Osteocyte (in vitro differentiated cells): Measurements from ENCODE around the gene FAM210B. TPM values are rescaled to one million over a fixed set of nuclear protein-coding genes. Genes with fewer than 3 reads are reported as not detected.

Source experiments
- DNase-seq: peaks from one replicate; pipeline ENCODE4 v3.0.0; 2021; ENCODE audit warnings: mixed read lengths; ENCODE audit not compliant: unreplicated experiment; ENCODE audit errors: extremely low spot score
- H3K27ac Mint-ChIP-seq: one replicate; pipeline ENCODE4 v1.8.0; 2021; ENCODE audit warnings: mild to moderate bottlenecking, mixed read lengths; ENCODE audit not compliant: unreplicated experiment
- H3K27me3 Mint-ChIP-seq: one replicate; pipeline ENCODE4 v1.8.0; 2021; ENCODE audit warnings: mixed read lengths; ENCODE audit not compliant: unreplicated experiment
- H3K36me3 Mint-ChIP-seq: one replicate; pipeline ENCODE4 v1.8.0; 2021; ENCODE audit warnings: mixed read lengths; ENCODE audit not compliant: unreplicated experiment
- H3K4me1 Mint-ChIP-seq: one replicate; pipeline ENCODE4 v1.8.0; 2021; ENCODE audit warnings: mixed read lengths; ENCODE audit not compliant: unreplicated experiment
- H3K4me3 Mint-ChIP-seq: one replicate; pipeline ENCODE4 v1.8.0; 2021; ENCODE audit warnings: mild to moderate bottlenecking, moderate library complexity, mixed read lengths; ENCODE audit not compliant: unreplicated experiment
- H3K9me3 Mint-ChIP-seq: one replicate; pipeline ENCODE4 v1.8.0; 2021; ENCODE audit warnings: mixed read lengths; ENCODE audit not compliant: unreplicated experiment
- total RNA-seq: library from RNA; stranded (reverse); gene quantifications from 2 replicates; pipeline ENCODE4 v1.2.1, GENCODE V29; 2021
- TF ChIP-seq, protein P1 (sequence below): fragments of 200-600 bp; sonication (generic); IDR thresholded peaks from 2 replicates; pipeline ENCODE4 v1.5.0; 2021; ENCODE audit warnings: antibody characterized with exemption, mild to moderate bottlenecking, moderate library complexity

The FAM210B gene
- total RNA-seq, 1 donor from 2014 or later: 46.9 TPM

DNA sequence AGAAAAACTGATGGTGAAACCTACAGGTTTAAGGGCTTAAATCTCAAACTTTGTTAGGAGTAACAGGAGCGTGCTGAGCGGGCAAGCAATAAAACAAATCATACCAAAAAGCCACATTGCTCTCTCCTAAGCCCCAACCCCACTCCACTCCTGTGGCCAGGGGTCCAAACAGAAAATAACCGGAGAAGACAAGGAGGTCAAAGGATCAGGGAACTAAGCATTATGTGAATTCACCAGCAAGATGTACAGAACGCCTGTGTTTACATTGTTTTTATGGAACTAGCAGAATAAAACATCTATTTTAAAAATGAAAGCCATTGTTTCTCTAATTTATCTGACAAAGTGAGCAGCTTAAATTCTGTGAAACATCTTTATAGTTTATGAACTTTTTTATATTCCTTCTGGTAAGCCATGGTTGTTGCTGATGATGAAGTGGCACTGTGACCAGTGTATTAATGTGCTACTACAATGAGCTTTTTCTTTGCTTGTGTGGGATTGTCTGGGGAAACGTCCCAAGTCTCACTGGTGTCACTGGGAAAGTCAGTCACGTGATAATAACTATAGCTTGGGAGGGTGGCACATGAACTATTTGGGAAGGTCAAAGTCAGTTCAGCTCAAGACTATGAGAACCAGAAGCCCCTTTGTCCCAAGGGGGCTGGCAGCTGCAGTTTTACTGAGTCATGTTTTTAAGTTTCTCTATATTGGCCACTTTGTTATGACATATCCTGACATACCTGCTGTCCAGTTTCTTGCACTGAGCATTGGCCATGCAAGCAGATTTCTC lies 9.8 kb downstream of the FAM210B start:
- Mint-ChIP-seq H3K9me3 (no peaks in the 10 kb centered on the region), H3K4me3 (no peak overlapping the region), H3K27ac (peak overlapping the region; percentile 17), H3K4me1 (peaks cover 4% of the 10 kb centered on the region), H3K27me3 (no peaks in the 10 kb centered on the region), H3K36me3 (peaks cover 36% of the 10 kb centered on the region)
- TF ChIP-seq, protein P1, sequence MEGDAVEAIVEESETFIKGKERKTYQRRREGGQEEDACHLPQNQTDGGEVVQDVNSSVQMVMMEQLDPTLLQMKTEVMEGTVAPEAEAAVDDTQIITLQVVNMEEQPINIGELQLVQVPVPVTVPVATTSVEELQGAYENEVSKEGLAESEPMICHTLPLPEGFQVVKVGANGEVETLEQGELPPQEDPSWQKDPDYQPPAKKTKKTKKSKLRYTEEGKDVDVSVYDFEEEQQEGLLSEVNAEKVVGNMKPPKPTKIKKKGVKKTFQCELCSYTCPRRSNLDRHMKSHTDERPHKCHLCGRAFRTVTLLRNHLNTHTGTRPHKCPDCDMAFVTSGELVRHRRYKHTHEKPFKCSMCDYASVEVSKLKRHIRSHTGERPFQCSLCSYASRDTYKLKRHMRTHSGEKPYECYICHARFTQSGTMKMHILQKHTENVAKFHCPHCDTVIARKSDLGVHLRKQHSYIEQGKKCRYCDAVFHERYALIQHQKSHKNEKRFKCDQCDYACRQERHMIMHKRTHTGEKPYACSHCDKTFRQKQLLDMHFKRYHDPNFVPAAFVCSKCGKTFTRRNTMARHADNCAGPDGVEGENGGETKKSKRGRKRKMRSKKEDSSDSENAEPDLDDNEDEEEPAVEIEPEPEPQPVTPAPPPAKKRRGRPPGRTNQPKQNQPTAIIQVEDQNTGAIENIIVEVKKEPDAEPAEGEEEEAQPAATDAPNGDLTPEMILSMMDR: no peak
- no peak for DNase-seq

DNA sequence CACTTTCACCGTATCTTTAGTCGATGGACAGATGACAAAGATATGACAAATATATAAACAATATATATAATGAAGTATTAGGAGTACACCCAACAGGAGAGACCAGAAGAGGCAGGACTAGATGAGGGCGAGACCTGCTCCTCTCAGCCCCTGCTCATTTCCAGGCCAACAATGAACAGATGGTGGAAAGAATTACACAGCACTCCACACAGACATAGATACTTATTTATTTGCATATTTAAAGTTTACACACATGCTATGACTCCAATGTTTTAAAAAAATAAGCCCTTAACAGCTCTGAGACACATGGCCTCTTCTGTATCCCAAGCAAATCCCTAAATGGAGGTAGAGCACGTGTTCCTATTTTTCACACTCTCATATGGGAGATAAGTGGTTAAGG lies 10.4 kb downstream of the FAM210B start:
- Mint-ChIP-seq H3K4me3 (no peak overlapping the region), H3K4me1 (peaks cover 7% of the 10 kb centered on the region), H3K27ac (no peak overlapping the region), H3K36me3 (peaks cover 36% of the 10 kb centered on the region), H3K9me3 (no peaks in the 10 kb centered on the region), H3K27me3 (no peaks in the 10 kb centered on the region)
- DNase-seq: no peak
- TF ChIP-seq, protein P1: no peak

DNA sequence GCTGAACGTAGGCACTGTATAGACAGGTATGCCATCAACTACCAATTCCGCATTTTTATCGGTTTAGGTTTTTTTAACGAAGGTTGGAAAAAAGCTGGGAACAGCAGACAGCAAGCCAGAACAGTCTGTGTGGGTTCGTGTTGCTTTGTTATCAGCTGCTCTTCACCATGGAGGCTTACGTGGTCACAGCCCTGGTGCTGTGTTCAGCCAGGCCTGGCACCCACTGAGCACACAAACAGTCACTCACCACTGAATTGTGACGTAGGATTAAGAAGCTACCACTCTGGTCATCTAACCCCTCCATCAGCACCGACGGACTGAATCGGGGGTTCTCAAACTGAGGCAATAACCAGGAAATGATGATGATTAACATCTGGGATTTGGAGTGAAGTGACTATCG lies 13.2 kb downstream of the FAM210B start:
- H3K27ac Mint-ChIP-seq: no peak overlapping the region
- peak; percentile 36 for DNase-seq
- H3K4me3 Mint-ChIP-seq: no peak overlapping the region
- H3K36me3 Mint-ChIP-seq: peaks cover 18% of the 10 kb centered on the region
- peaks cover 23% of the 10 kb centered on the region for H3K4me1 Mint-ChIP-seq
- TF ChIP-seq, protein P1: no peak
- H3K27me3 Mint-ChIP-seq: no peaks in the 10 kb centered on the region
- no peaks in the 10 kb centered on the region for H3K9me3 Mint-ChIP-seq

DNA sequence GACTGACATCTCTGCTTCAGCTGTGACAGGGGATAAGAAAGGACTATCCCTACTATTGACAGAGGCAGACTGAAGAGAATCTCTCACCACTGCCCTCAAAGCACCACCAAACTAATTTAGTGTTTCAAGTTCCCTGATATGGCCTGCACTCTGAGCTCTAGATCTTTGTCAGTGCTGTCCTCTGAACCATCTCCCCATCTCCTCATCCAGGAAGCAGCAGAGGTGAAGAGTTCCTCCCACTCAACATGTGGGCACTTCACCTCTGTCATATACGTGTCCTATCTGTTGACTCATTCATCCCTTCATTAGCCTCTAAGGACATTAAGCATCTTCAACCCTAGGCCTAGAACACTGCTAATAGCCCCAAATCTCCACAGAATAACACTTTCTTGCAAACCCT lies 14.1 kb downstream of the FAM210B start:
- Mint-ChIP-seq H3K4me1 (peaks cover 23% of the 10 kb centered on the region), H3K27me3 (no peaks in the 10 kb centered on the region), H3K36me3 (peaks cover 12% of the 10 kb centered on the region), H3K4me3 (no peak overlapping the region), H3K9me3 (no peaks in the 10 kb centered on the region), H3K27ac (peak overlapping the region; percentile 37)
- TF ChIP-seq, protein P1: no peak
- DNase-seq: peak; percentile 13

DNA sequence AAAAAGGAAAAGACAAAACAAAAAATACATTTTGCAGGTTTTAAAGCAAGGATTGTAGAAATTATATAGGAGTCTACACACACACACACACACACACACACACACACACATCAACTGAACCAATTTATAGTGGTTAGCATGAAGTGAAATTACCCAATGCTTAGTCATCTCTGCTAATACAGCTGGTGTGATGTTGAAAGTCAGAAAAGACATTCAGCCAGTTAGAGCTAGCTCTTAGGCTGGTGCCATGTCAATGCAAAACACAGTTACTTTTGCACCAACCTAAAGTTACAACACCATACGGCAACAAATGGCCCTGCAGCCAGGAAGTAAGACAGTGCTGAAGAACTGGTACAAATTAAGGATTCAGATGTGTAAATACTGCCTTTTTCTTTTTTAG lies 15.2 kb downstream of the FAM210B start:
- TF ChIP-seq, protein P1: no peak
- H3K4me3 Mint-ChIP-seq: no peak overlapping the region
- no peak for DNase-seq
- H3K9me3 Mint-ChIP-seq: no peaks in the 10 kb centered on the region
- H3K36me3 Mint-ChIP-seq: peaks cover 6% of the 10 kb centered on the region
- no peaks in the 10 kb centered on the region for H3K27me3 Mint-ChIP-seq
- H3K4me1 Mint-ChIP-seq: peaks cover 18% of the 10 kb centered on the region
- H3K27ac Mint-ChIP-seq: peak overlapping the region; percentile 50
